Pancreas (tissue), 10 donors: ENCODE data around the gene SKOR1. TPM values are rescaled to one million over a fixed set of nuclear protein-coding genes. Genes with fewer than 3 reads are reported as not detected.
A peak's percentile ranks its signal among the peaks of the same experiment; 100 is the strongest.

Experiments
- ATAC-seq, 4 donors: fragments of 200-7000 bp; cut with Tn5 transposase; one replicate each; pipeline versions ENCODE4 v1.8.0 to v1.9.1; 2020; ENCODE audit warnings: mild to moderate bottlenecking in 4 of 4, moderate library complexity in 4 of 4
- DNase-seq, 6 donors: peaks; one replicate each; pipeline ENCODE4 v3.0.0-alpha.2; 2020
- FAIRE-seq: peaks from 2 replicates; lab custom pipeline; 2012; peaks lifted over from hg19 to GRCh38; lab: Jason Lieb, UNC
- H3K27ac ChIP-seq, 4 donors: fragments of 200-600 bp; sonication (generic); 1 replicate in 3 of 4; 2 replicates in 1 of 4; pipeline versions ENCODE4 v1.5.0 to v1.8.0; 2020
- H3K27me3 ChIP-seq, 4 donors: fragments of 200-600 bp; one replicate each; pipeline ENCODE4 v1.8.0; 2021
- H3K36me3 ChIP-seq, 3 donors: fragments of 200-600 bp; sonication (generic) in 1 of 3; one replicate each; pipeline versions ENCODE4 v1.5.0 to v1.8.0; 2020 to 2021
- H3K4me1 ChIP-seq, 3 donors: fragments of 200-600 bp; one replicate each; pipeline ENCODE4 v1.8.0; 2021
- H3K4me3 ChIP-seq, 4 donors: fragments of 200-600 bp; sonication (generic) in 2 of 4; one replicate each; pipeline versions ENCODE4 v1.5.0 to v1.8.0; 2020 to 2021
- H3K9me3 ChIP-seq, 4 donors: fragments of 200-600 bp; one replicate each; pipeline ENCODE4 v1.8.0; 2021
- WGBS, 2 donors: extraction: QIAGEN DNeasy Blood & Tissue Kit; methylation state at CpG; one replicate each; pipeline ENCODE4 v1.1.7; 2013; 5-methylcytosine and 5-hydroxymethylcytosine counted together
- intact Hi-C, 3 donors: fragments of 100-400 bp; cut with DNase I; formaldehyde crosslinking; loops; one replicate each; pipeline versions ENCODE4 v1.11.1 to v1.14.2; 2022
- polyA plus RNA-seq, 2 donors: library from polyadenylated mRNA; stranded (reverse); fragments of 200-250 nt; gene quantifications; one replicate each; pipeline ENCODE4 v1.2.3, GENCODE V29; 2013
- total RNA-seq, 6 donors: library from RNA; stranded (reverse); fragmentation: NEBNext Ultra II Directional in 4 of 6; extraction: Animal tissue kit (Norgen Biotek cat#: 25700) in 4 of 6; gene quantifications; one replicate each; pipeline versions ENCODE4 v1.2.1 to v1.2.4, GENCODE V29; 2021 to 2023
- TF ChIP-seq, protein P1 (sequence below), 4 donors: fragments of 200-600 bp; sonication (generic) in 3 of 4; IDR thresholded peaks; one replicate each; pipeline versions ENCODE4 v1.5.0 to v1.8.0; 2021; ENCODE audit warnings: antibody characterized with exemption in 4 of 4
- donor health status: healthy with polysubstance abuse.
- donor health status: DM: no; HTN: no; CAD: no; lungs with moderate emphysema.
- donor health status: DM: no; HTN: no; CAD: no.
- donor health status: control.
- donor health status: control.
- donor health status: Bipolar disorder and iron deficiency.
- donor health status: DM: yes; HTN: yes; CAD: no.
- donor health status: DM: no; HTN: no; CAD: no.
- donor health status: DM: no; HTN: no; CAD: no.
- donor health status: DM: yes; HTN: yes; CAD: no.

Gene SKOR1
- total and polyA plus RNA-seq, 8 donors = 0.09 to 0.54 (median 0.36) TPM

DNA sequence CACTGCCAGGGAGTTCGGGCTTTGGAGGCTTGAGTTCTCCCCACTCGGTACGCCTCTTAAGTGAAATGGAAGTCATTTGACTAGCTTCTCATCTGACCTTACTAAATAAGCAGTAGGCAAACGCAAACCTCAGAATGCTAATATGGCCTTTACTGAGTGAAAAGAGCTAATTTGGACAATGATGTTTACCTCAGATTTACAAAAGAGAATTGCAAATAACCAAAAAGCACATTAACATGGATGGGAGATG lies 16.1 kb downstream of the SKOR1 start:
- Histone ChIP-seq H3K4me3 (peak overlapping the region in 2 of 4 donors; percentile 92 to 95), H3K4me1 (peaks cover 0 to 14% (median 4%) of the 10 kb centered on the region in 3 donors), H3K9me3 (no peaks in the 10 kb centered on the region), H3K27me3 (no peaks in the 10 kb centered on the region), H3K36me3 (no peaks in the 10 kb centered on the region), H3K27ac (peak overlapping the region in 1 of 4 donors; percentile 99)
- 29 to 41% methylated on average over 4 of the region's 4 CpGs for WGBS, 2 donors
- TF ChIP-seq, protein P1, sequence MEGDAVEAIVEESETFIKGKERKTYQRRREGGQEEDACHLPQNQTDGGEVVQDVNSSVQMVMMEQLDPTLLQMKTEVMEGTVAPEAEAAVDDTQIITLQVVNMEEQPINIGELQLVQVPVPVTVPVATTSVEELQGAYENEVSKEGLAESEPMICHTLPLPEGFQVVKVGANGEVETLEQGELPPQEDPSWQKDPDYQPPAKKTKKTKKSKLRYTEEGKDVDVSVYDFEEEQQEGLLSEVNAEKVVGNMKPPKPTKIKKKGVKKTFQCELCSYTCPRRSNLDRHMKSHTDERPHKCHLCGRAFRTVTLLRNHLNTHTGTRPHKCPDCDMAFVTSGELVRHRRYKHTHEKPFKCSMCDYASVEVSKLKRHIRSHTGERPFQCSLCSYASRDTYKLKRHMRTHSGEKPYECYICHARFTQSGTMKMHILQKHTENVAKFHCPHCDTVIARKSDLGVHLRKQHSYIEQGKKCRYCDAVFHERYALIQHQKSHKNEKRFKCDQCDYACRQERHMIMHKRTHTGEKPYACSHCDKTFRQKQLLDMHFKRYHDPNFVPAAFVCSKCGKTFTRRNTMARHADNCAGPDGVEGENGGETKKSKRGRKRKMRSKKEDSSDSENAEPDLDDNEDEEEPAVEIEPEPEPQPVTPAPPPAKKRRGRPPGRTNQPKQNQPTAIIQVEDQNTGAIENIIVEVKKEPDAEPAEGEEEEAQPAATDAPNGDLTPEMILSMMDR (IDR thresholded peaks at IDR 0.05) = no peak
- DNase-seq (no peak), ATAC-seq (no peak), FAIRE-seq (no peak)
- intact Hi-C loops = no loop called here

DNA sequence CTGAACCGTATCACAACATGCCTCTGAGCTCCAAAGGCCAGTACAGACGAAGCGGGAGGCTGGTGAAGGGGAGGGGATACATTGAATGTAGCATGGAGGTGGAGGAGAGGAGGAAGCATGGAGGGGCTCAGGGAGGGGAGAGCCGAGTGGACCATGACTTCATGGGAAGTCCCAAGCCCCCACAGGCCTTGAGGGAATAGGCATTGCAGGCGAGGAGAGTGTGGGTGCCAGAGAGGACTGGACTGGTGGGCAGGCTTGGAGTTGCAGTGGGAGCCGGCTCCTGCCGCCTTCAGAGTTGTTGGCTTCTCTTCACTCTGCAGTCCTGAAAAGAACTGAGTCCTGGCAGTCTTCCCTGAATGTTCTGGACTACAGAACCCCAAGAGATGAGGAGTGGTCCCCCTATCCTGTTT lies 17.8 kb downstream of the SKOR1 start:
- Histone ChIP-seq H3K36me3 (no peaks in the 10 kb centered on the region), H3K9me3 (no peaks in the 10 kb centered on the region), H3K27ac (no peak overlapping the region), H3K27me3 (no peaks in the 10 kb centered on the region), H3K4me1 (peaks cover 0 to 14% (median 4%) of the 10 kb centered on the region in 3 donors), H3K4me3 (no peak overlapping the region)
- ATAC-seq (no peak), DNase-seq (no peak), FAIRE-seq (no peak)
- TF ChIP-seq, protein P1 (IDR thresholded peaks at IDR 0.05) = no peak
- intact Hi-C loops = no loop called here
- WGBS, 2 donors = 83 to 87% methylated on average over 7 of the region's 7 CpGs

DNA sequence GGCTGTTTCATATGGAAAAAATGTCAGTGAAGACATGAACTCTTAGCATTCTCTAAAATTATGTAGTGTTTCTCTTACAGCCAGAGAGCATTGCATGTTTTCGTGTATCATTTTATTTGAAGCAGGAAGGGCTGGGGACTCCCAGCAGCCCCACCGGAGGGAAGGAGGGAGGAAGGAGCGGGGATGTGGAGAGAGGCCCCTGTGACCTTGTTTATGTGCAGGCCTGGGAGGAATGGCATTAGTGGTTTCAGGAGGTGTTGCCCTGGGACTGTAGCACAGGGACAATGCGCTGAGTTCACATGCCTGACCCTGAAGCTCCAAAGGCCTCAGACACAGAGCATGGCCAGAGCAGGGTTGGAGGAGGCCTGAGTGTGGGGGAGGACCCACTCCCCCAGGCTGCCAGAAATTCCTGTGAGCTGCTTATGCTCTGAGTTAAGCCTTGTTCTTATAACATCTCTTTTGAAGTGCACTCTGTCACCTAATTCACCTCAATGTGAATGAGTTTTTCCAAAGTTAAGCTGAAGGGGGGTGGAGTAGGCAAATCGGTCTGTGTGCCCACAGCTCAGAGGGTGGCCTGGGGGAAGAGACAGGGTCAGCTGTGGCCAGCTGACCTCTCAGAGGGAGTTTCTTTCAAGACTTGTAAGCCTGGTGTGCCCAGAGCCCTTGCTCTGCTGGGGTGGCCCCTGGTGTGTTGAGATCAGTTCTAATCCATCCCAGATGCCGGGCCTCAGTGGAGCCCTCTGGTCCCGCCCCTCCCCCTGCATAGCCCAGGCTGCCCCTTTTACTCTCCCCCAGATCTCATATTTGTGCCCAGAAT lies 18.5 kb downstream of the SKOR1 start:
- no peak overlapping the region for H3K27ac ChIP-seq
- TF ChIP-seq, protein P1 (IDR thresholded peaks at IDR 0.05) = no peak
- peaks cover 0 to 12% (median 4%) of the 10 kb centered on the region in 3 donors for H3K4me1 ChIP-seq
- no peaks in the 10 kb centered on the region for H3K9me3 ChIP-seq
- H3K27me3 ChIP-seq = no peaks in the 10 kb centered on the region
- H3K4me3 ChIP-seq = no peak overlapping the region
- no peaks in the 10 kb centered on the region for H3K36me3 ChIP-seq
- WGBS, 2 donors = 83 to 88% methylated on average over 7 of the region's 7 CpGs
- no peak for DNase-seq
- FAIRE-seq = no peak
- no peak for ATAC-seq
- intact Hi-C loops = no loop called here

DNA sequence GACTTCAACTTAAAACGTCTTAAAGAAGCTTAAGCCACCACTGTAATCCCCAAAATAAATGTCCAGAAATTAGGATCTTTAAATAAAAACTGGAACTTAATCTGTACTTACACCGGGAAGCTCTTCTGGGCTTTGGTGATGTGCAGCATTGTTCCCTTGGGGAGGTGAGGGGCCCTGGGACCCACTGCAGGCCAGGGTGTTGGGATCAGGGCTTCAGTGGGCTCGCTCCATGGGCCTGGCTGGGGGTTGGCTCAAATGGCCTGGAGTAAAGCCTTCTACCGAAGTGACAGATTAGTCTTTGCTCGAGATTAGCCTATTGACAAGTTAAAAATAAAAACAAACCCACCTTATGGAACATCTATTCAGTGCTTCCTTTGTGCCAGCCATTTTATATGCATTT lies 20.7 kb downstream of the SKOR1 start:
- ATAC-seq (no peak), FAIRE-seq (no peak), DNase-seq (no peak)
- intact Hi-C loops = no loop called here
- H3K27me3 ChIP-seq = no peaks in the 10 kb centered on the region
- TF ChIP-seq, protein P1 (IDR thresholded peaks at IDR 0.05) = no peak
- H3K4me3 ChIP-seq = no peak overlapping the region
- H3K4me1 ChIP-seq = peaks cover 0 to 6% (median 4%) of the 10 kb centered on the region in 3 donors
- no peak overlapping the region for H3K27ac ChIP-seq
- H3K9me3 ChIP-seq = no peaks in the 10 kb centered on the region
- WGBS, 2 donors = 71 to 92% methylated on average over 5 of the region's 5 CpGs
- no peaks in the 10 kb centered on the region for H3K36me3 ChIP-seq

DNA sequence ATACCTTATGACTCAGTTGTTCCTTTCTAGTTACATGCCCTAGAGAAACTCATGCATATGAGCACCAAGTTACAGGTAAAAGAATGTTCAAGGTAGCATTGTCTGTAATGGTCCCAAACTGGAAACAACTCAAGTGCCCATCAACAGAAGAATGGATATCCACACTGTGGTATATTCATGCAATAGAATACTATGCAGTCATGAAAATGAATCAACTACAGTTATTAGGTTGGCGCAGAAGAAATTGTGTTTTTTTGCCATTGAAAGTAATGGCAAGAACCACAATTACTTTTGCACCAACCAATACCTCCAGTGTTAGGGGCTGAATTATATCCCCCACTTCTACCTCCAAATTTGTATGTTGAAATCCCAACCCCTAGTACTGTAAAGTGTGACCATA lies 24.2 kb downstream of the SKOR1 start:
- no peak for DNase-seq
- Histone ChIP-seq H3K4me1 (no peaks in the 10 kb centered on the region), H3K4me3 (no peak overlapping the region), H3K27ac (no peak overlapping the region), H3K36me3 (no peaks in the 10 kb centered on the region), H3K27me3 (no peaks in the 10 kb centered on the region), H3K9me3 (no peaks in the 10 kb centered on the region)
- no peak for ATAC-seq
- FAIRE-seq = no peak
- WGBS, 2 donors = 97 to 100% methylated on average over 1 of the region's 1 CpG
- TF ChIP-seq, protein P1 (IDR thresholded peaks at IDR 0.05) = no peak
- intact Hi-C loops = no loop called here
